ENCODE measurements around the gene PPP1R37. TPM values are rescaled to one million over a fixed set of nuclear protein-coding genes. Genes with fewer than 3 reads are reported as not detected.

PPP1R37 gene
- total and polyA plus RNA-seq, 2 of the 8 experiments (the other 6 are each of a cell fraction or from before 2014, with no cell fraction given) = 14.6 to 25.7 TPM

GRCh38 chr19:45094137-45094536 is 1.2 kb downstream of the PPP1R37 start:
- Histone ChIP-seq H3K4me1 (replicated peaks in 1 of 4; ENCODE audit: control insufficient read depth in 3 of 4, insufficient read depth in 4 of 4, low read length in 3 of 4) (peaks cover 6 to 33% (median 19%) of the 10 kb centered on the region in 4 experiments), H3K56ac (replicated peaks; ENCODE audit: insufficient read length, low read depth, low read length) (no peak overlapping the region), H3K79me2 (ENCODE audit: control insufficient read depth in 1 of 2, insufficient read depth in 2 of 2, low read length in 2 of 2) (peaks cover 31 to 63% of the 10 kb centered on the region in 2 experiments), H3K9me3 (ENCODE audit: insufficient read depth in 2 of 2, low read depth in 1 of 2, low read length in 1 of 2) (no peaks in the 10 kb centered on the region), H3K36me3 (ENCODE audit: control insufficient read depth in 2 of 4, insufficient read depth in 4 of 4, low read length in 3 of 4) (peaks cover 3 to 13% (median 4%) of the 10 kb centered on the region in 4 experiments; a peak in 4 of 8 replicates), H3K4ac (replicated peaks; ENCODE audit: insufficient read length, low read depth, low read length) (no peak overlapping the region), H2AFZ (ENCODE audit: low read length) (no peak overlapping the region), H2BK120ac (replicated peaks; ENCODE audit: low read depth, low read length) (no peak overlapping the region), H3K18ac (ENCODE audit: extremely low read depth, low read length) (no peak overlapping the region), H4K91ac (replicated peaks; ENCODE audit: insufficient read length, low read length) (no peak overlapping the region), H4K8ac (ENCODE audit: extremely low read depth, insufficient read depth, low read length) (no peak overlapping the region), H3K23ac (ENCODE audit: insufficient read length) (no peak overlapping the region), H4K5ac (ENCODE audit: insufficient read length, low read depth, low read length) (no peak overlapping the region), H3K23me2 (ENCODE audit: low read depth, low read length) (peaks cover 16% of the 10 kb centered on the region), H2BK20ac (ENCODE audit: low read length) (no peak overlapping the region), H3K4me2 (ENCODE audit: insufficient read depth in 1 of 2, low read depth in 2 of 2, low read length in 2 of 2) (peak overlapping the region; percentile 94 to 98), H3K79me1 (ENCODE audit: low read depth, low read length) (peaks cover 42% of the 10 kb centered on the region), H4K20me1 (replicated peaks in 1 of 2; ENCODE audit: control insufficient read depth in 1 of 2, insufficient read depth in 2 of 2, low read length in 2 of 2) (peaks cover 32 to 46% of the 10 kb centered on the region in 2 experiments), H3K14ac (ENCODE audit: insufficient read length) (no peak overlapping the region), H3K4me3 (ENCODE audit: extremely low read depth in 1 of 4, insufficient read depth in 2 of 4, low read depth in 3 of 4, low read length in 4 of 4) (peak overlapping the region; percentile 73 to 97 (median 86)), H2BK12ac (ENCODE audit: low read depth, low read length) (no peak overlapping the region), H2AK5ac (ENCODE audit: low read depth, low read length) (0 out of 2 replicates have a peak overlapping the region, but pooled peaks have one; percentile 75), H3K27me3 (replicated peaks in 1 of 4; ENCODE audit: control insufficient read depth in 3 of 4, extremely low read depth in 1 of 4, insufficient read depth in 3 of 4, low read length in 3 of 4) (no peaks in the 10 kb centered on the region), H3K27ac (ENCODE audit: low read depth, low read length) (no peak overlapping the region), H2BK5ac (ENCODE audit: low read depth, low read length) (no peak overlapping the region), H2BK15ac (ENCODE audit: low read length) (no peak overlapping the region), H3K9ac (replicated peaks in 1 of 4; ENCODE audit: extremely low read depth in 1 of 4, low read depth in 3 of 4, low read length in 3 of 4) (peak overlapping the region in 3 of 4 experiments; percentile 94 to 98 (median 97); a peak in 6 of 7 replicates)
- ChIA-PET POLR2A (ENCODE audit: partially characterized antibody) (interaction anchor here (0.8 to 1.9 kb wide), 4 partner anchors 11 to 19 kb away, joined by 3 to 5 read pairs (median 4); no protein-coding TSS in a partner anchor), CTCF (ENCODE audit: partially characterized antibody) (interaction anchor here (1.3 kb wide), 1 partner anchor 9 kb away, joined by 4 read pairs; no protein-coding TSS in a partner anchor)
- DNase-seq (ENCODE audit: low read depth in 1 of 2, low spot score in 2 of 2) = no peak
- FAIRE-seq = no peak
- WGBS, 2 experiments (ENCODE audit: extremely low coverage in 1 of 2, insufficient coverage in 1 of 2, insufficient read length in 1 of 2, insufficient replicate concordance in 2 of 2, low coverage in 1 of 2, low lambda C conversion rate in 2 of 2, missing lambda C conversion rate in 1 of 2) = 83% methylated on average over 7 of the region's 9 CpGs; no CpG with 5 or more reads in 1 of the 2 experiments
- TF ChIP-seq TCF12 (IDR thresholded peaks at IDR 0.05; ENCODE audit: low read depth, low read length) (no peak), FOSL1 (IDR thresholded peaks at IDR 0.05; ENCODE audit: insufficient read depth, low read depth, low read length) (no peak), SP4 (IDR thresholded peaks at IDR 0.05; ENCODE audit: low read length) (no peak), YY1 (IDR thresholded peaks at IDR 0.05; ENCODE audit: low read depth, low read length) (no peak), ASH2L (IDR thresholded peaks at IDR 0.05; ENCODE audit: low read length) (no peak), GTF2F1 (IDR thresholded peaks at IDR 0.05; ENCODE audit: borderline replicate concordance, low read depth, low read length) (no peak), JUN (IDR thresholded peaks at IDR 0.05; ENCODE audit: low read depth, low read length) (no peak), ZNF274 (IDR thresholded peaks at IDR 0.05; ENCODE audit: borderline replicate concordance, extremely low read depth, low read length) (no peak), POLR2A (IDR thresholded peaks at IDR 0.05; ENCODE audit: control extremely low read depth in 1 of 2, low read depth in 2 of 2, low read length in 2 of 2) (no peak), CHD2 (IDR thresholded peaks at IDR 0.05; ENCODE audit: low read length) (no peak), PHF8 (conservative IDR thresholded peaks at IDR 0.05; ENCODE audit: low read depth, low read length) (no peak), CBX5 (IDR thresholded peaks at IDR 0.05; ENCODE audit: low read depth, low read length) (no peak), KDM1A (IDR thresholded peaks at IDR 0.05; ENCODE audit: borderline replicate concordance, low read length) (no peak), ATF2 (IDR thresholded peaks at IDR 0.05; ENCODE audit: low read length) (no peak)
